Stimulated activated CD8-positive, alpha-beta memory T cell treated with anti-CD3 and anti-CD28 coated beads, Interleukin-12 subunit alpha, Interleukin-12 subunit beta, amount 100 ng/mL, for 24 hours (primary cell): ENCODE data around the gene GRIN2A.

Source experiments
- DNase-seq: peaks from one replicate; pipeline ENCODE4 v3.0.0-alpha.2; 2020; ENCODE audit errors: extremely low read depth

The GRIN2A gene

DNA sequence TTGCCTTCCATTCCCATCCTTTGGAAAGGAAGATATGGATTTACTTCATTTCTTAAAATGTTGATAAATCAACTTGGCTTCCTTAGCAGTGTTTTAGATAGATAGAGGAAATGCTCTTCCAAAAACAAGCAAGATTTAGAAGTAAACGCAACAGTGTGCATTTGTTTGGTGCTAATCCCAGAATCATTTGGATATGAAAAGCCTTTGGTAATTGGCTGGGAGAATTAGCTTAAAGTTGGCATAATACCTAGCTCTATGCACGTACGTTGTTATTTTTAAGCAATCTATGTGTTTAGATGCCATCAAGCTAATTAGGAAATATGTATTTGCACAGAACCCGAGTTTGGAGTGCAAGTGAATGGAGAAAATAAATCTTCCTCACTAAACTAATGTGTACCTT, 415.3 kb downstream of the GRIN2A start:
- DNase-seq, result no peak

DNA sequence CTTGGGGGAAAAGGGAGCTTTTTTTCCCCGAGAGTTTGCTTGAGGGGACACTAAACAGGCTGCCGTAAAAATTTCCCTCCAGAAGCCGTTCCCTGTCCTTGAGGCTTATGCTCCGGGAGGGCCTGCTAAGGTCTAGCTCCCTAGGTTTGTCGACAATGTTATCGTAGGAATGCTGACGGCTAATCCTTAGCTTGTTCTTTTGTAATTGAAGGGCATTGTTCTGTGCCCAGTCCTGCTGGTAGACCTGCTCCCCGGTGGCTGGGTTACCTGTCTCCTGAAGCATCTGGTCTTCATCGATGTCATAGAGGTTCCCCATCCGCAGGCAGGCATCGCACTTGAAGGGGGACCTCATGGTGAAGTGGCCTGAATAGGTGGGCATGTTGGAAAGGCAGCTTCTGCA, 418.7 kb downstream of the GRIN2A start:
- DNase-seq, result no peak

DNA sequence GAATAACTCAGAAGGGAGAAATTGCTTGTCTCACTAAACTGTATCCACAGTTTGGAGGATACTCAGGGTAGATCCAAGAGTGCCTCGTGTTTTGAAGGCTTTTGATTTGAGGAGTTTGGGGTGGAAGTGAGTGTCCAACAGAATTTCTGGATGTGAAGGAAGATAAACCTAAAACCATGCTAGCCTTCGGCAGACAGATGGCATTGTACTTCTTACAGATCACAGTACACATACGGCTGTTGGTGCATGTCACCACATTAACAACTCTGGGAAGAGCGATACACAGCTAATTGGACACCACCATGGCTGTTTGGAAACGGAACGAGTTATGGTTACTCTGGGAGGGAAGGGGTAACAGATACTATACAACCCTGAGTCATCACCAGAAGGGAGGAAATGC, 420.4 kb downstream of the GRIN2A start:
- no peak for DNase-seq

DNA sequence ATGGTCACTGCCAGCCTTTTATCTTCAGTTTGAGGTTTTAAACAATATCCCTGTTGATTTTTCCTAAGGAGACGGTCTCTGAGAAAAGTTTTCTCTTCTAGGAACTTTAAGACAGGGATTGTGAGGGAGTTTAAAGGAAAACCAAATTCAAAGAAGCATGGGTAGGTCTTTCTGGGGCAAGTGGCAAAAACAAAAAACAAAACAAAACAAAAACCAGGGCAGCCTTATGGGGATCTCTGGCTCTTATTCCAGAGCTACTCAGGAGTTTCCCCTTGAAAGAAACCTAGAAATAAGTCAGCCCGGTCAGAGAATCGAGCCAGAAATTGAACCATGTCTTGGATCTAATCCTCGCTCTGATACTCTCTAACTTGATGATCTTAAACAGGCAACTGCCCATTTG, 424.5 kb downstream of the GRIN2A start:
- no peak for DNase-seq

DNA sequence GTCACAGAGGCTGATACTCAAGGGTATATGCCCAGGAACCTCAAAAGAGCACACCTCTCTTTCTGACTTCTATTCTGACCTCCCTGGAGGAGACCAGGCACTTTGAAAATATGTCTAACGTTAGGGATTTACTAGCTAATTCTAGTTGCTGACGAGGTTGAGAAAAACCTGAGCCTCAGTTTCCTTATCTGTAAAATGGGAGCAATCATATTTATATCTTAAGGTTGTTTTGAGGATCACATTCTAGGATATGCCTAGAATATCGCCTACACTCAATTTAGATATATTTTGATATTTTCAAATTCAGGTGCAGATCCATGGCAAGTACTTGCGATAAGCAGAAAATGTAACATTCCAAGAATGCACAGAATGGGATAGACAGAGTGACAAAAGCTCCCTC, 425.8 kb downstream of the GRIN2A start:
- no peak for DNase-seq

DNA sequence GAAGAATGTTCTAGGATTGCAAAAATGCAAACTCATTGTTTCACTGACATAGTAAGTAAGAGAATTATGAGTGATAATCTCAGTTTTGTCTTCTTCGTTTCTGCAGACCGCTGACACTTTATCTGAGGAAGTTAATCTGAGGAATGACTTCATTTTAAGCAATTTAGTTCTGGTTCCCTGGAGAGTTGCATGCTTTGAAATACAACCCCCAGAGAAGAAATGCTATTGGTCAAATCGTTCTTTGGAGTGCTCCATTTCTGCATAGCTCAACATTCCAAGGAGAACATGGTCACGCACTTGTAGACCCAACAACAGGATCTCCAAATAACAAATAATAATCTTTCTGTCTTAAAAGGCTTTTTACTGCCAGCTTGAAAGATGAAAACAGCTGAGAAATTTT, 427.1 kb downstream of the GRIN2A start:
- no peak for DNase-seq

DNA sequence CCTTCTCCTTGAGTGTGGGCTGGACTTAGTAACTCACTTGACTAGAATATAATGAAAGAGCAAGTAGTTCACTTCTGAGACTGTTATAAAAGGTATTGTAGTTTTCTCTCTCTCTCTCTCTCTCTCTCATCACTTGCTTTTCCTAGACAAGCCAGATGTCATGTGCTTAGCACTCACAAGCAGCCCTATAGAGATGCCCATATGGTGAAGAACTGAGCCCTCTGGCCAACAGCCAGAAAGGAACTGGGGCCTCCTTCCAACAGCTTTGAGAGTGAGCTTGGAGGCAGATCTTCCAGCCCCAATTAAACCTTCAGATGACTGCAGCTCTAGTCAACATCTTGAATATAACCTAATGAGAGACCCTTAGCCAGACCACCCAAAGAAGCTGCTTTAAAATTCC, 440.5 kb downstream of the GRIN2A start:
- DNase-seq, result no peak

DNA sequence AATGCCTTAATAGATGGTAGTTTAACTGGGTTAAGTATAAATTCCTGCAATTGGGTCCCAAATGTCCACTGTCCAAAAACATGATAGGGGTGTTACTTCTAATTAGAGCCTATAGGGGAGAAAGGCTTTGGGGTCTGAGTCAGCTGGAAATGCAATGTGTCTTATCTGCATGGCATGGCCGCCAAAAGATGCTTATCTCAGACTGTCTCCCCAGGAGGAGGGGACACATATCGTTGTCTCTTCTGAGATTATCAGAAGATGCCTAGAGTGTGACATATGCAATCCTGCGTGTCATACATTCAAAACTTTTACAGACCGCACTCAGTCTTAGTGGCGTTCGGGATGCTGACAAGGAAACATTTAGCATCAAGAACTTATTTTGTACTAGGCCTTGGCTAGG, 442.9 kb downstream of the GRIN2A start:
- DNase-seq, result no peak

DNA sequence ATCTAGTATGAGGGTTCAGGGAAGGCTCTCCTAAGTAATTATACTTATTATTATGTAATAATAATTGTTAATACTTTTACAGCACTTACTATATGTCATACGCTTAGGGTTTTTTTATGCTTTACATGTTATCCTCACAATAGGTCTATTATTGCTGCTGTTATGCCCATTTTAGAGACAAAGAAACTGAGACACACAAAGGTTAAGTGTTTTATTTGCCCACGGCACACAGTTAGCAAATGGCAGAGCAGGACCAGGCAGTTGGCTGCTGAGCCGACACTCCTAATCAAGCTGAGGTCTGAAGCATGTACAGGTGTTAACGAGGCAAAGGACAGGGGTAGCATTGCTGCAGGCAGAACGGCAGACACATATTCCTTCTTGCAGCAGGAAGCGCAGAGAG, 443.5 kb downstream of the GRIN2A start:
- no peak for DNase-seq

DNA sequence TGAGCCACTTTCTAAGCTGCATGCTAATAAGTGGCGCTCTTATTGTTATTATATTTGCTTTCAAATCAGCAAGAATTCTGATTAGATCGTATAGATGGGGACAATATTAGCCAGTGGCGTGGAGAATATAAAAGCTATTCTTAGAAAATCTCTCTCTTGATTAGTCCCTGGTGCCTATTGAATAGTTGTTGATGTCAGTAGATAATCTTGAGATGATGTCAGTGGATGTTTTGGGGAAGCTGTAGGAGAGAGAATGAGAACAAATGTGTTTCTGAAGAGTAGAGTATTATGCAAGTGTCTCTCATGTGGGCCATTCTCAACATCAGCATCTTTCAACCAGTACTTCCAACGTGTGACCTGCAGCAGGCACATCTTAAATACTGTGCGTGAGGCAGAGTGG, 445.7 kb downstream of the GRIN2A start:
- DNase-seq, result no peak

DNA sequence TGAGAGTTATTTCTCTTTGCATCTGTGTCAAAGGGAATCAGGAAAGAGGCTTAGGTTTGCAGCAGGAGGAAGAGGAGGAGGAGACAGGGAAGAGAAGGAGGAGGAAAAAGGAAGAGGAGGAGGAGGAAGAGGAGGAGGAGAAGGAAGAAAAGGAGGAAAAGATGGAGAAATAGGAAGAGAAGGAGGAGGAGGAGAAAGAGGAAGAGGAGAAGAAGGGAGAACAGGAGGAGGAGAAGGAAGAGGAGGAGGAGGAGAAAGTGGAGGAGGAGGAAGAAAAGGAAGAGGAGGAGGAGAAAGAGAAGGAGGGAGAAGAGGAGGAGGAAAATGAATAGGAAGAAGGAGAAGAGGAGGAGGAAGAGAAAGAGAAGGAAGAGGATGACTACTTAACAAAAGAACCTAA, 459.1 kb downstream of the GRIN2A start:
- no peak for DNase-seq

DNA sequence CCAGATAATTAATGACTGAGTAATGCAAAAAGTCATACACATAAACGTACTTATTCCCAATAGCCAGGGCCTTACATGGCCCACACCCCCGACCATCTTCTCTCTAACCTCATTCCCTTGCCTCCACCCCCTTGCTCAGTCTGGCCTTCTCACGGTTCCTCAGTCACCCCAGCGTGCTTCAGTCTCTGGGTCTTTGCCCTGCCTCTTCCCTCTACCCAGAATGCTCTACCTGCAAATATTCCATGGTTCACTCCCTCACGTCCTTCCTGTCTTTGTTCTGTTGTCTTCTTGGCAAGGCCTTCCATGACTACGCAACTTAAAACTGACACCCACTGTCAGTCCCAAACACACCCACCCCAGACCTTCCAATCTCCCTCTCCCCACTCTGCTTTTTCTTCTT, 468.3 kb downstream of the GRIN2A start:
- DNase-seq, result no peak

DNA sequence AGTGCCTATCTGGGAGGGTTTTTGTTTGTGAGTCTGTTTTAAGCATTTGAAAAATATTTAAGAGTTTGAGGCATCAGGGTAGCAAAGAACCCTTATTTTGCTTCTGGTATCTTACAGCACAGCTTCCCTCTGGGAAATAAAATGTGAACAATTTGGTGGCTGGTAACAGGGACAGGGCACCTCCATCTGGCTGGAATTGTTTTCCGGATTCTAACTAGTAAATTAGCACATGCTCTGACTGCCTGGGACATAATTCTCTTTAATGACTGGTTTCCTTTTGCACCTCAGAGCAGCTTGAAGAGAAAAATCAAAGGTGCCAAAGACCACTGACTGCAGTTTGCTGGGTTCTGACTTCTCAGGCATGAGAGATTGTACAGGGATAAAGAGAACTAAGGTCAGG, 469.1 kb downstream of the GRIN2A start:
- no peak for DNase-seq

DNA sequence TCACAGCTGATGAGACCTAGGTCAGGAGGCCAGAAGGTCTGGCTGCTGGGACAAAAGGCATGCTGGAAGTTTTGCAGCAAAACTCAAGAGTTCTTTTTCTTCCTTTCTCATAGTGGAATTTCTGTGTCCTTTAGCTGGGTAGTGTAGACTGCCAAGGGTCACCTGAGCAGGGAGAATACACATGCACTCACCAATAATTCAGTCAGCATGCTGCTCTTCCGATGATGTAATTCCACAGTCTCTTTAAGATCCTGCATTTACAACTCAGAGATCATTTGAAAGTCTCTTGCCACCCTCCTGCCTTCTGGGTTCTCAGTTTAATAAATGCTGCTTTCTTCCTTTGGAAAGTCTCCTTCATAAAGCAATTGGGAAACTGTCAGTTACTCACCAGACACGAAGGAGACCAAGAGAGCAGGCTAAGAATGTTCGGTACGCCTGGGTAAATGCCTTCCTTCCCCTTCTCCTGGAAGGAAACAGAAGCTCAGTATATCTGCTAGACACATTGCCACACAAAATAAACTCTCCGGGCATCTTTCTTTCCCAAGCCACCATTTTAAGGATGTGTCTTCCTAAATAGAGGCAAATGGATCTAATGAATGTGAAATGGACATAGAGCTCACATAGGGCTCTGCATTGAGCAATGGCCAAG, 473.1 kb downstream of the GRIN2A start:
- no peak for DNase-seq

DNA sequence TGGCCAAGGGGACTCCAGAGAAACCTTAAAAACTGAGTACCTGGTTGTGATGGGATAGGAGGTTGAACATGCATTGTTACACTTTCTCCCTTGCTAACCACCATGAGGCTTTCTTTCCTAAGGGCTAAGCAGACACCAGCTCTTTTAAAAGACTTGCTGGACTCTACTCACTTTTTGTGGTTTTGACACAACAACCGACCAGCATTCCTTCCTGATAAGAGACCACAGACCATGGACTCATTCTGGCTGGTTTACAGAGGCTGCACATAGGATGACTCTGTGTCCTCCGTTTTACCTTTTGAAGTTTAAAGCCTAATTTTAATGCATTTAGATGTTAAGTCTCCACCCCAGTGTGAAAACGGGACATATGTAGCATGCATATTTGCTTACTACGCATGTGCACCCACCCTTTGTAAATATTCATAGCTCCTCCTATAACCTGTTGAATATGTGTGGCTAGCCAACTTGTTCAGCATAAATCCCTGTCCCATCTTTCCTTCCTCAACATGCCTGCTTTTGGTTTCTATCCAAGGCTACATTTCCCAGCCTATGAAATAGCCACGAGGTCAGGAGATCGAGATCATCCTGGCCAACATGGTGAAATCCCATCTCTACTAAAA, 475.9 kb downstream of the GRIN2A start:
- no peak for DNase-seq

DNA sequence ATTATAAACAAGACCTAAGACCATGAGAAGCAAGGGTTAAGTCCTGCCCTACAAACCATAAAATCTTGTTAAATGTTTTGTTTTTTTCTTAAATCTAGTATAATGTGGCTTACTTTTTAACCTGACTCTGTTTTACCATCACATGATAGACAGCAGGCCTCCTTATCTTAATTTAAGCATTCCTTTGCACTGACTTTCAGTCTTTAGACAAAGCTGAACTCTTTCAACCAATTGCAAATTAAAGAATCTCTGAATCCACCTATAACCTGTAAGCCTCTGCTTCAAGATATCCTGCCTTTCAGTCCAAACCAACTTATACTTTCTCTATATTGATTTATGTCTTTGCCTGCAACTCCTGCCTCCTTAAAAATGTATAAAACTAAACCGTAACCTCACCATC, 478.5 kb downstream of the GRIN2A start:
- no peak for DNase-seq
